Measurements from ENCODE around the gene HSPA1A. TPM values are rescaled to one million over a fixed set of nuclear protein-coding genes. Genes with fewer than 3 reads are reported as not detected.

The HSPA1A gene
- total RNA-seq, 1 experiment from 2014 or later = 51.2 TPM

DNA sequence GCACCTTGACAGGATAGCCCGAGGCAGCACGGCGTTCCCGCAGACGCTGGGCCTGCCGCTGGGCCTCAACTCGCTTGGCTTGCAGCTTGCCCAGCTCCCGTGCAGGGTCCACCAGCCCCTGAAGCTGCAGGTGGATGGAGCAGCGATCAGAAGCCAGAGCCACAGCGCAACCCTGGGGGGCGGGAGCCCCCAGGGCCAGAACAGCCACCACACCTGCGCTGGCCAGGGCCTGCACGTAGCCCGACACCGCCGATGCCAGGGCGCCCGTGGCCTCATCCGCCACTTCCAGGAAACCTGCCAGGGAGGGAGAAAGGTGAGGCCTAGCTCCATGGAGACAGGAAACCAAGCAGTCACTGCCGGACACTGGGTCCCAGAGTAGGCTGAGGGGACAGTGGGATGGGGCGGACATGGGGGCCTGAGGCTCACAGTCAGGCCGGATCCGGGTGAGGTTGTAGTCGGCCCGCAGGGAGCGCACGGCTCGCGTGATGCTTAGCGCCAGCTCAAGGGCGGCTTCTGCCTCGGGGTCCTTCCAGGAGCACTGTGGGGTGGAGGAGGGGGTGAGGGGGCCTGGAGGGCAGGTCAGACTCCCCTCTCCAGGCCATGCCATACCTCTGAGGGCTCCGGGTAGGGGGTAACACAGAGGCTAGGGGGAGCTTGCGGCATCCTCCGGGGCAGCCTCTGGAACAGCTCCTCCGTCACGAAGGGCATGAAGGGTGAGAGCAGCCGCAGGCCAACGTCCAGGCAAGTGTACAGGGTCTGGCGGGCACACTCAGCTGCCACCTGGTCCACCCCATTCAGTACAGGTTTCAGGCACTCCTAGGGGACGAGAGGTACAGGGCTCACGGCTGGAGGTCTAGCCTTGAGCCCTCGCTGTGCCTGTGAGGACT is 36.1 kb upstream of the HSPA1A start:
- Histone ChIP-seq H3K4ac (ENCODE audit: low read depth, low read length) (no peak overlapping the region), H4K5ac (ENCODE audit: insufficient read length, low read depth, low read length) (no peak overlapping the region), H3K23me2 (ENCODE audit: insufficient read length, low read depth, low read length, poor library complexity, severe bottlenecking) (no peaks in the 10 kb centered on the region), H3K23ac (ENCODE audit: insufficient read length, low read depth, low read length) (no peak overlapping the region), H3K4me2 (ENCODE audit: insufficient read depth, insufficient read length, low read length) (no peak overlapping the region), H3K18ac (ENCODE audit: insufficient read length, low read depth, low read length) (no peak overlapping the region), H2BK120ac (ENCODE audit: low read depth, low read length, poor library complexity, severe bottlenecking) (no peak overlapping the region), H2BK15ac (ENCODE audit: low read depth, low read length) (no peak overlapping the region), H3T11ph (ENCODE audit: low read length) (no peak overlapping the region), H3K56ac (ENCODE audit: insufficient read length, low read depth, low read length) (no peak overlapping the region), H3K27me3 (ENCODE audit: insufficient read depth, low read length) (no peaks in the 10 kb centered on the region), H2BK5ac (ENCODE audit: insufficient read length, low read length) (no peak overlapping the region), H3K9me3 (ENCODE audit: control insufficient read depth, low read depth, low read length) (no peaks in the 10 kb centered on the region), H3K4me1 (ENCODE audit: insufficient read depth, low read length) (no peaks in the 10 kb centered on the region), H3K79me2 (ENCODE audit: insufficient read depth, low read length) (no peaks in the 10 kb centered on the region), H4K8ac (replicated peaks; ENCODE audit: insufficient read length, low read depth, low read length) (no peak overlapping the region), H3K9ac (ENCODE audit: extremely low read depth, insufficient read length, low read length) (no peak overlapping the region), H2AK5ac (ENCODE audit: insufficient read length, low read length) (no peak overlapping the region), H3K27ac (ENCODE audit: insufficient read length, low read depth, low read length) (no peak overlapping the region), H2BK20ac (ENCODE audit: low read depth, low read length, poor library complexity, severe bottlenecking) (no peak overlapping the region), H4K91ac (ENCODE audit: insufficient read length, low read depth, low read length) (no peak overlapping the region), H3K79me1 (ENCODE audit: insufficient read depth, low read depth, low read length, poor library complexity, severe bottlenecking) (no peaks in the 10 kb centered on the region), H2BK12ac (ENCODE audit: insufficient read length, low read depth, low read length) (no peak overlapping the region), H3K14ac (ENCODE audit: insufficient read depth, low read length) (no peak overlapping the region), H4K20me1 (ENCODE audit: control insufficient read depth, insufficient read depth, insufficient read length) (no peaks in the 10 kb centered on the region), H2AFZ (ENCODE audit: low read length) (no peak overlapping the region)
- no peak overlapping the region for H3K27ac Mint-ChIP-seq
- peaks cover 37 to 61% (median 44%) of the 10 kb centered on the region in 3 experiments for H3K36me3 Mint-ChIP-seq (ENCODE audit: insufficient read depth in 1 of 3, low read depth in 3 of 3)
- H3K4me3 Mint-ChIP-seq = no peak overlapping the region
- H3K4me1 Mint-ChIP-seq = peaks cover 5 to 10% of the 10 kb centered on the region in 2 experiments; a peak in 3 of 4 replicates
- WGBS (ENCODE audit: extremely low coverage, insufficient read length, low lambda C conversion rate) = no CpG with 5 or more reads among the region's 43 CpGs
- TF ChIP-seq, protein P1, sequence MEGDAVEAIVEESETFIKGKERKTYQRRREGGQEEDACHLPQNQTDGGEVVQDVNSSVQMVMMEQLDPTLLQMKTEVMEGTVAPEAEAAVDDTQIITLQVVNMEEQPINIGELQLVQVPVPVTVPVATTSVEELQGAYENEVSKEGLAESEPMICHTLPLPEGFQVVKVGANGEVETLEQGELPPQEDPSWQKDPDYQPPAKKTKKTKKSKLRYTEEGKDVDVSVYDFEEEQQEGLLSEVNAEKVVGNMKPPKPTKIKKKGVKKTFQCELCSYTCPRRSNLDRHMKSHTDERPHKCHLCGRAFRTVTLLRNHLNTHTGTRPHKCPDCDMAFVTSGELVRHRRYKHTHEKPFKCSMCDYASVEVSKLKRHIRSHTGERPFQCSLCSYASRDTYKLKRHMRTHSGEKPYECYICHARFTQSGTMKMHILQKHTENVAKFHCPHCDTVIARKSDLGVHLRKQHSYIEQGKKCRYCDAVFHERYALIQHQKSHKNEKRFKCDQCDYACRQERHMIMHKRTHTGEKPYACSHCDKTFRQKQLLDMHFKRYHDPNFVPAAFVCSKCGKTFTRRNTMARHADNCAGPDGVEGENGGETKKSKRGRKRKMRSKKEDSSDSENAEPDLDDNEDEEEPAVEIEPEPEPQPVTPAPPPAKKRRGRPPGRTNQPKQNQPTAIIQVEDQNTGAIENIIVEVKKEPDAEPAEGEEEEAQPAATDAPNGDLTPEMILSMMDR (conservative IDR thresholded peaks at IDR 0.05) = no peak
- no peaks in the 10 kb centered on the region for H3K27me3 Mint-ChIP-seq (ENCODE audit: low read depth)
- no peak for DNase-seq
- no peaks in the 10 kb centered on the region for H3K9me3 Mint-ChIP-seq
